ENCODE data around the gene KIAA1755. TPM values are rescaled to one million over a fixed set of nuclear protein-coding genes. Genes with fewer than 3 reads are reported as not detected.
A peak's percentile ranks its signal among the peaks of the same experiment; 100 is the strongest.

KIAA1755 gene
- total and polyA plus RNA-seq, 9 of the 15 experiments (the other 6 are each of a cell fraction or from before 2014, with no cell fraction given): not detected

GRCh38 chr20:38171675-38172043 lies 88.9 kb downstream of the KIAA1755 start (continued):
- TF ChIP-seq HDAC1 (IDR thresholded peaks at IDR 0.05) (peak in 1 of 2 experiments; percentile 26; a peak in 1 of 4 replicates), RCOR1 (IDR thresholded peaks at IDR 0.05; ENCODE audit: borderline replicate concordance in 1 of 2, low read depth in 2 of 2, low read length in 2 of 2) (0 out of 4 replicates have a peak, but pooled peaks of 1 of the 2 experiments have one; percentile 35), ZNF140 (CRISPR knock-in tag; IDR thresholded peaks at IDR 0.05) (no peak), MAFG (tag; conservative IDR thresholded peaks at IDR 0.05) (peak; percentile 62), NR1H2 (CRISPR knock-in tag; IDR thresholded peaks at IDR 0.05) (no peak), ZNF3 (CRISPR knock-in tag; IDR thresholded peaks at IDR 0.05) (peak; percentile 79), FOXK1 (CRISPR knock-in tag; IDR thresholded peaks at IDR 0.05; ENCODE audit: borderline replicate concordance) (no peak), HDAC2 (IDR thresholded peaks at IDR 0.05) (peak; percentile 92), RUNX1 (IDR thresholded peaks at IDR 0.05; ENCODE audit: low read depth) (no peak), KDM1A (IDR thresholded peaks at IDR 0.05) (peak; percentile 88 to 92), TAF15 (IDR thresholded peaks at IDR 0.05; ENCODE audit: low read depth, low read length) (no peak), MBD2 (IDR thresholded peaks at IDR 0.05; ENCODE audit: borderline replicate concordance, low read depth) (no peak), NR3C1 (CRISPR knock-in tag; IDR thresholded peaks at IDR 0.05) (no peak), TCF15 (CRISPR knock-in tag; IDR thresholded peaks at IDR 0.05) (no peak), ZNF316 (IDR thresholded peaks at IDR 0.05) (peak; percentile 85)

All from K562 (cell line).